Measurements from ENCODE around the gene AGAP3.

Gene AGAP3

GRCh38 chr7:151057989-151058780 is 28.1 kb upstream of the AGAP3 start:
- peak; percentile 100 for DNase-seq

- DNase-seq, result peak; percentile 39
Observed at GRCh38 chr7:151058781-151059366, 27.4 kb upstream of the AGAP3 start.

DNA sequence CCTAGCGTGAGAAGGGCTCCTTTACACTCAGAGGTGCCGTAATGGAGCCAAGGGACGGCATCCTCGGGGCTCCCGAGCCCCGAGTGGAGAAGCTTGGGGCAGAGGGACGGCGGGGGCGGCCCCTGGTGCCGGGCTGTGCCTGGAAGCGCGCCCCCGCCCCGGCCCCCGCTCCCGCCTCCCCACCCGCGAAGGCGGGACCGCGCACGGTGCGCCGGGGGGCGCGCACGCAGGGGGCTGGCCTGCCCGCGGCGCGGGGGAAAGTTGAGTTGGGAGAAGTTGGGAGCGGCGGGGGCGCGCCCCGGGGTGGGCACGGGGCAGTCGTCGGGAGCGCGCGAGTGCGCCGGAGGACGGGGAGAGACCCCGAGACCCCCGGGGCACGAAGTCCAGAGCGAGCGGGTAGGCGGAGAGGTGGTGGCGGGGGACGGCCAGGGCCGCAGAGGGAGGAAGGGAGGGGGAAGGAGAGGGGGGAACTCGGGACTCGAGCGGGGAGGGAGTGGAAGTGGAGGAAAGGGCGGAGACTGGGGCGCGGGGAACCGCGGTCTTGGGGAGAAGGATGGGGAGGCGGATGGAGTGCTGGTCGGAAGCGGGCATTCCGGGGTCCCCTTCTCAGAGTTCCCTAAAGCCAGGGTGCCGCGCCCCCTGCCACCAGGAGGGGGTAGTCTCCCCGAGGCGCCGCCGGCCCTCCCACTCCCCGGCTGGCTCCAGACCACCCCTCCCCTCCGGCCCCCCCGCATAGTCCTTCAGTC is 26.7 kb upstream of the AGAP3 start, which contains the start of gene SLC4A2:
SLC4A2 (plus strand) TSS at position 223 of the 746 bp plus-strand sequence. CDS start 2,399 bp downstream, outside the sequence.
- peak; percentile 81 for DNase-seq

DNA sequence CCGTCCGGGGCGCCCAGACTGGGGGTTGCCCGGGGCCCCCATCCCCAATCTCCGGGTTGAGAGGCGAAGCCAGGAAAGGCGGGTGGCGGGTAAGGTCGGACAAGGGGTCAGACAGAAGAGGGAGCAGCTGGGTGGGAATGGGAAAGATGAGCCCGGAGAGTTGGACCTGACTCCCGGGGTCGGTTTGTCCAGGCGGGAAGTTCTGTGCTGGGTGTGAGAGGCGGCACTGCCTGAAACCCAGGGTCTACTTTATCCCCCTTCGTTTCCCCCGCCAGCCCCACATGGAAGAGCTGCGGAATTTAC is 26.2 kb upstream of the AGAP3 start:
- no peak for DNase-seq

DNA sequence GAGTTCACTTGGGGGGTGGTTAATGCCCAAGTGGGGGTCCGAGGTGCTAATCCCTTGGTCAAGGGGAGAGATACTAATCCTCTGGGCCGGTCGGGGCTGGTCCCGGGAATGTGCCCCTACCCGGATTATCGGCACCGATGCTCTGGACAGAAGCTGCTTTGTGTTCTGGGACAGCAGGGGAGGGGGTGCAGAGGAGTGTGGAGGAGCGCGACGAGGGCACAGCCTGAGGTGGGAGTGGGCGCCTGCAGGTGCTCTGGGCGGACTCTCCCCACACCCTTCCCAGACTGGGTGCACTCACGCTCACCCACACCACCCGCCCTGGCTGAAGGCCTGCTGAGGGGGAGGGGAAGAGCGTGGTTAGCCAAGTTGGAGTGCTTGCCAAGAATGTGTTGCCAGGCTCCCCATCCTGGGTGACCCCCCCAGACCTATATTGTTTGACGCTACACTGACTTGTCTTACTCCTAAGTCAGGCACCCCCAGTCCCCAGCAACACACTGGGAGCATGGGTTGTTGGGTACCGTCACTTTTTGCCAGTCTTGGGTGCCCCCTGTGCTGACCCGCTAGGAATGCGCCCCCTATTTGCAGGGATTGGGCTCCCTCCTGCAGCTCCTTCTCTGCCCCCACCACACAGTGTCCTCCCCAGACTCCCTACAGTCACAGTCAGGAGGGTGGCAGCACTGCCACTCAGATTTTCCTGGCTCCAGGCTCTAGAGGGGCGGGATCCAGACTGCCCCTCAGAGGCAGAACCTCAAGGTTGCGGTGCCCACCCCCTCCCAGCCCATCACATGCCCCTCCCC is 25.7 kb upstream of the AGAP3 start:
- DNase-seq, result peak; percentile 61

- DNase-seq, result no peak
Observed at GRCh38 chr7:151061213-151062110, 24.8 kb upstream of the AGAP3 start.

DNA sequence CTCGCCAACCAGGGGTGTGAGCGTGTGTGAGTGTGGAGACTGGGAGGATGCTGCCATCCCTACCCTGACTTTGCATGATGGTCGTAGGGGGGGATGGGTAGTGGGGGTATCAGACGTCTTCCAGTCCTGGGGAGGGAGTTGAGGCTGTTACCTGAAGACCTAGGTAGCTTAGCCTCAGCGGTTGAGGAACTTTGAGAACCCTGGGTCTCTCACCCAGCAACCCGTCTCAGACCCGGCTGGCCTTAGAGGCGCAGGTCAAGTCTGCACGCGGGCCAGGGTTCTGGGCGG is 24.2 kb upstream of the AGAP3 start:
- DNase-seq, result no peak

DNA sequence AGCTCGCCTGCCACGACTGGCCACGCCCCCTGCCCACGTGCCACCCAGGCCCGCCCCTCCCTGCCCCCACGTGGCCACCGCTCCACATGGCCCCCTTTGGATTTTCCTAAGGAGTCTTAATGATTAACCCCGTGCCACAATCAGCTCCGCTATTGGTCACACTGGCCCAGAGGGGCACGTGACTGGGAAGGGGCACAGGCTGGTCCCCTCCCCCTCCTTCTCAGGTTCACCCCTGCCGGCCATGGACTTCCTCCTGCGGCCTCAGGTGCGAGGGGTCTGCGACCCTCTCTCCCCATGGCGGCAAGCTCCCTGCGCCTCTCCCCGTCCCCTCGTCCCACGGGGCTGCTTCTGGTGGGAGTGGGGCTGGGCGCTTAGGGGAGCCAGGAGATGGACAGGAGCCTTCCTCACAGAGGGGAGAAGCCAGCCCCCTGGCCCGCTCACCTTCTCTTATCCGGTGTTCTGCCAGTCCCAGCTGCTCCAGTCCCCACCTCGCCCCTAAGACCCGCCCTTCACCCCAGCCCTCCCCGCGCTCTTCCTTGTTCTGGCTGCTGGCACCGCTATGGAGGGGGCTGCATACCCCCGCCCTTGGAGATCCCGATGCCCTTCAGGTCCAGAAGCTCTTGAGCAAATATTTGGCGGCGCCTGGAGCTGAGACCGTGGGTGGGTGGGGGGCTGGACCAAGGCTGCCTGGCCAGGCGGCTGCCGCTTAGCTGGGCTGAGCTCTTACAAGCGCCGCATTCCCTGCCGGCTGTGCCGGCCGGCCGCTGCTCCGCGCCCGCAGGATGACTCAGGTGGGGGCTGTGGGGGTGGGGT is 23.7 kb upstream of the AGAP3 start:
- peak; percentile 38 for DNase-seq

DNA sequence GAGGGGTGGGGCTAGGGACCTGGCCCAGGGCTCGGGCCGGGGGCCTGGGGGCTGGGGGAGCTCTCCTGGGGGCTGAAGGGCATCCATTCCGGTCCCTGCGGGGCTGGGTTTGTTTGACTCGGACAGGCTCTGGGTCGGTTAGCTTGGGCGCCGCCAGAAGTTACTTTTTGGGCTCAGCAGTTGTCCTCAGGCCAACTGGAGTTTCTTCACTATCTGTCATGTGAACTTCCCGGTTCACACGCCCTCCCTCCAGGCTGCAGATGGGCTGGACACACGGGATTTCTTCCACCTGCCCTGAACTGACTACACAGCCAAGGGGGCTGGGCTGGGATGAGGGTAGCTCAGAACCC is 23.1 kb upstream of the AGAP3 start:
- no peak for DNase-seq

DNA sequence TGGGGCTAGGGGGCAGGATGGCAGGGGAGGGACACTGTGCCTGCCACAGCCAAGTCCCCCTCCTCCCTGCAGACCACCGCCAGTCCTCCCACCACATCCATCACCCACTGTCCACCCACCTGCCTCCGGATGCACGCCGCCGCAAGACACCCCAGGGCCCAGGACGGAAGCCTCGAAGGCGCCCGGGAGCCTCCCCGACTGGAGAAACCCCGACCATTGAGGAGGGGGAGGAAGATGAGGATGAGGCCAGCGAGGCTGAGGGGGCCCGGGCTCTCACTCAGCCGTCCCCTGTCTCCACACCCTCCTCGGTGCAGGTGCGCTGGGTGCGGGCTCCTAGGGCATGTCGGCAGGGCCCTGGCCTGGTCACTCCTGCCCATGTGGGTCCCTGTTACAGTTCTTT is 21.8 kb upstream of the AGAP3 start:
- no peak for DNase-seq

DNA sequence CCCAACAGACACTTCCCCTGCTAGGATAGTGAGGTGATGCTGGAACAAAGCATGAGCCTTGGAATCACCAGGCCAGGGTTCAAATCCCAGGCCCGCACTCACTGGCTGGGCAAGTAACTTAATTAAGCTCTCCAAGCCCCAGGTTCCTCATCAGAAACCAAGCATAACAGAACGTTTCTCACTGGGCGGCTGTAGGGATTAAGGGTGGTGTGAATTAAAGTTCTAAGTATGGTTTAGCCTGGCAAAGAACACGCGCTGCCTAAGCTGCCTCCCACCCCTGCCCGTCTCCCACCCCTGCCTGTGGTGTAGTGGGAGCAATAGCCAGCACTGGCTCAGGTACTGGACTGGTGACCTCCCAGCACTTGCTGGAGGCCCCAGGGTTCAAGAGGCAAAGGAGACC is 21.3 kb upstream of the AGAP3 start:
- DNase-seq, result no peak

- DNase-seq, result no peak
Observed at GRCh38 chr7:151065516-151065915, 20.8 kb upstream of the AGAP3 start.

- DNase-seq, result no peak
Observed at GRCh38 chr7:151066273-151066974, 19.9 kb upstream of the AGAP3 start.

- no peak for DNase-seq
Observed at GRCh38 chr7:151068069-151068773, 18.1 kb upstream of the AGAP3 start.

DNA sequence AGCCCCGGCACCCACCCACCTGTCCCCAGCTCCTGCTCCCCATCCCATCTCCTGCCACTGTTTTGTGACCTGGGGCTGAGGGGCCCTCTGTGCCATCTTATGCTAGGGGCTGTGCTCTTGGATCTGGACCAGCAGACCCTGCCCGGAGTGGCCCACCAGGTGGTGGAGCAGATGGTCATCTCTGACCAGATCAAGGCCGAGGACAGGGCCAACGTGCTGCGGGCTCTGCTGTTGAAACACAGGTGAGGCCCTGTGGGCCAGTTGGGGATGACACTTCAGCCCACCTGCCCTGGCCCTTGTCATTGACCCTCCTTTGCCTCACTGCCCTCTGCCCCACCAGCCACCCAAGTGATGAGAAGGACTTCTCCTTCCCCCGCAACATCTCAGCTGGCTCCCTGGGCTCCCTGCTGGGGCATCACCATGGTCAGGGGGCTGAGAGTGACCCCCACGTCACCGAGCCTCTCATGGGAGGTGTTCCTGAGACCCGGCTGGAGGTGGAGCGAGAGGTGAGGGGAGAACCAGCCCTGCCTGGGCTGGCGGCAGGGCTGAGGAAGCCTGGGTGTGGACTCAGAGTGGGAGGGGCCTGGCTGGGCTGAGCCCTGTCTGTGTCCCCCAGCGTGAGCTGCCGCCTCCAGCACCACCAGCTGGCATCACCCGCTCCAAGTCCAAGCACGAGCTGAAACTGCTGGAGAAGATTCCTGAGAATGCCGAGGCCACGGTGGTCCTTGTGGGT is 16.3 kb upstream of the AGAP3 start:
- DNase-seq, result no peak

DNA sequence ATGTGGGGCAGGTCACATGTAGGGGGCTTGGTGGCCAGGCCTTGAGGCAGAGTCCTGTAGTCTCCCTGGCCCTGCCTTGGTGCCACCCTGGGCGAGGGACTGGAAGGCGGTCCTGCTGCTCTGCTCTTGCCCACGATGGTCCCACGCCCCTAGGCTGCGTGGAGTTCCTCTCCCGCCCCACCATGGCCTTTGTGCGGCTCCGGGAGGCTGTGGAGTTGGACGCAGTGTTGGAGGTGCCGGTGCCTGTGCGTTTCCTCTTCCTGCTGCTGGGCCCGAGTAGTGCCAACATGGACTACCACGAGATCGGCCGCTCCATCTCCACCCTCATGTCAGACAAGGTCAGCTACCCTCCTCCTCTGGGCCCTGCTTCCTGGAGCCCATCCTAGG is 15.7 kb upstream of the AGAP3 start:
- no peak for DNase-seq

- no peak for DNase-seq
Observed at GRCh38 chr7:151071032-151071866, 15.0 kb upstream of the AGAP3 start.

GRCh38 chr7:151073990-151074389 is 12.3 kb upstream of the AGAP3 start:
- no peak for DNase-seq

Measured in hematopoietic multipotent progenitor cell treated with erythropoietin and hydrocortisone succinate and interleukin-3 and kit ligand, for 4 days (in vitro differentiated cells).